NB4 (cell line): ENCODE measurements around the gene ZNF138.

Source experiments
- DNase-seq: peaks from one replicate; pipeline ENCODE4 v3.0.0; 2010; ENCODE audit warnings: low read depth
- H3K4me3 ChIP-seq: one replicate; pipeline ENCODE4 v1.5.1; 2011; ENCODE audit warnings: mild to moderate bottlenecking, low read depth, low read length, moderate library complexity
- MAX ChIP-seq: IDR thresholded peaks from 2 replicates; pipeline ENCODE4 v1.6.1; 2011; ENCODE audit warnings: low read depth, low read length
- MYC ChIP-seq: IDR thresholded peaks from 2 replicates; pipeline ENCODE4 v1.6.1; 2011; ENCODE audit warnings: low read depth, low read length
- POLR2A ChIP-seq: IDR thresholded peaks from 2 replicates; pipeline ENCODE4 v1.6.1; 2011; ENCODE audit warnings: mild to moderate bottlenecking; ENCODE audit not compliant: insufficient read length; ENCODE audit errors: extremely low read depth
- TF ChIP-seq, protein P1 (sequence below): IDR thresholded peaks from one replicate; pipeline ENCODE4 v1.5.1; 2012; ENCODE audit warnings: low read depth, low read length

ZNF138 gene

GRCh38 chr7:64868499-64868898 is 74.3 kb downstream of the ZNF138 start:
- no peak for DNase-seq
- TF ChIP-seq, protein P1, sequence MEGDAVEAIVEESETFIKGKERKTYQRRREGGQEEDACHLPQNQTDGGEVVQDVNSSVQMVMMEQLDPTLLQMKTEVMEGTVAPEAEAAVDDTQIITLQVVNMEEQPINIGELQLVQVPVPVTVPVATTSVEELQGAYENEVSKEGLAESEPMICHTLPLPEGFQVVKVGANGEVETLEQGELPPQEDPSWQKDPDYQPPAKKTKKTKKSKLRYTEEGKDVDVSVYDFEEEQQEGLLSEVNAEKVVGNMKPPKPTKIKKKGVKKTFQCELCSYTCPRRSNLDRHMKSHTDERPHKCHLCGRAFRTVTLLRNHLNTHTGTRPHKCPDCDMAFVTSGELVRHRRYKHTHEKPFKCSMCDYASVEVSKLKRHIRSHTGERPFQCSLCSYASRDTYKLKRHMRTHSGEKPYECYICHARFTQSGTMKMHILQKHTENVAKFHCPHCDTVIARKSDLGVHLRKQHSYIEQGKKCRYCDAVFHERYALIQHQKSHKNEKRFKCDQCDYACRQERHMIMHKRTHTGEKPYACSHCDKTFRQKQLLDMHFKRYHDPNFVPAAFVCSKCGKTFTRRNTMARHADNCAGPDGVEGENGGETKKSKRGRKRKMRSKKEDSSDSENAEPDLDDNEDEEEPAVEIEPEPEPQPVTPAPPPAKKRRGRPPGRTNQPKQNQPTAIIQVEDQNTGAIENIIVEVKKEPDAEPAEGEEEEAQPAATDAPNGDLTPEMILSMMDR = no peak
- TF ChIP-seq MAX (no peak), MYC (no peak), POLR2A (no peak)

DNA sequence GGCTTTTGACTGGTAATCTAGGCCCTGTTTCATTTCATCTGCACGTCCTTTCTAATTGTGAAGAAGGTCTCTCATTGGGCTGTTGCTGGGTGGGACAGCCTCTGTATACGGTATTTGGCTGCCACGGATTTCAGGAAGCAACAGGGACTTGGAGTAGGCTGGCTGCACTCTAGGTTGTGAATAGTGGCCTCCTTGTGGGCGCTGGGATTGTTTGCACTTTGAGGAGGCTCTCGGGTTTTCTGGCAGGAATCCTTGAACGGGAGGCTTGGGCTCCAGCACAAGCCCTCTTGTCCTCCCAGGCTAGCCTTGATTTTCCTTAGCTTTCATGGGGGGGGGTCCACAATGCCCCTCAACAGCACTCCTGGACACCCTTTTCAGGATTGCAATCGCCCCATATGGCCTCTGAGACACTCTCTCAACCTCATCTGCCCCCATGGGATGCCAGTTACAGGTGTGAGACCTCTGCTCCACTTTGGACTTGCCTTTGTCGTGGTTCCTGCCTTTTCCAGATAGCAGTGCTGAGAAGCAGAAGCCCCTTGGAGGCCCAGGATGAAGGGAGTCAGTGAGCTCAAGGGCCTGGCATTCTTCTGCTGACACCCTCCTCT is 75.0 kb downstream of the ZNF138 start:
- DNase-seq = no peak
- TF ChIP-seq, protein P1 = no peak
- TF ChIP-seq POLR2A = no peak
- no peak for TF ChIP-seq MAX
- TF ChIP-seq MYC = no peak
- H3K4me3 ChIP-seq = no peak overlapping the region

More at GRCh38 chr7:64868499-64868898, 74.3 kb downstream of the ZNF138 start:
- H3K4me3 ChIP-seq = no peak overlapping the region

DNA sequence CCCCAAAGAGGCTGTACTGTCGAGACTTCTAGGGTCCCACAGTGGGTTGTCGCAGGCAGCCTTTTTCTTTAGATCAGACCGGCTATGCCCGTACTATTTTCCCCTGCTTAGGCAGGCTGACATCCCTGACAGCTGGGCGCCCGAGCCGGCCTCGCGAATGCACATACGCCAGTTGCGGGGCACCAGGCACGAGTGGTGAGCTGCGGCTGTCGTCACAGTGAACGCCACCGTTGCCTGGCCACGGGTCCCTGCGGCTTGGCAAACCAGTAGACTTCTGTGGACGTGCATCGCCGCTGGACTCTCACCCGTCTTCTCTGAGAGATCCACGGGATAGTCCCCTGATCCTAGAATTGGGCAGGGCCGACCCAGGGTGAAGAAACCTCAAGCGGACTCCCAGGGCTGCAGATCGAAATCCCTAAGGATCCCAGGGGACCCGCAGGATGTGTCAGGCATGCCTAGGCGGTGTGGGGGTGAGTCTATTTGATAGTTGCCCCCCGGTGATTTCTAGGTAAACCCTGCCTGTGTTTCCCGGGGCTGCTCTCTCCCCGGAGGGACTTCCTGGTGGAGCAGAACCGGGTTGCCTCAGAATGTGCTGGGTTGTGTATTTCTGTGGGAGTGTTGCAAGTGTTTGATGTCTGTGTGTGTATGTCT is 75.8 kb downstream of the ZNF138 start:
- H3K4me3 ChIP-seq = no peak overlapping the region
- TF ChIP-seq POLR2A (no peak), MAX (no peak), MYC (no peak)
- TF ChIP-seq, protein P1 = no peak
- no peak for DNase-seq

DNA sequence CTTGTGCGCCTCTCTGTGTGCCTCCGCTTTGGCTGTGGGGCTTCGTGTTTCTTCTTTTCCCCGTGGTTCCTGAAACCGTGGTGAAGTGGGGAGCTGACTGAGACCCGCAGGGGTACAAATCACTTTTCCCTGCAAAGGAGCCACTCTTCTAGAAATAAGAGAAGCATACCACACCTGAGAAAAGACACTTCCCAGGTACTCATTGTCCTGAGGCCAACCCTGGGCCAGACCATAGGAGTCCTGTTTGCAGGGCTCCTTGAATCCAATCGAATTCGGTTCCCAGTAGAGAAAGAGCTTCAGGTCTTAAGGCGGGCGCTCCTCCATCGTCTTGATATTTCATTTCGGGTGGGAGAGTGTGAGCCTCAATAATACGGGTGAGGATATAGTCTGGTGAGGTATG is 76.4 kb downstream of the ZNF138 start:
- TF ChIP-seq POLR2A (no peak), MAX (no peak), MYC (no peak)
- TF ChIP-seq, protein P1 = no peak
- H3K4me3 ChIP-seq = no peak overlapping the region
- no peak for DNase-seq

- TF ChIP-seq MYC (no peak), POLR2A (no peak)
- no peak overlapping the region for H3K4me3 ChIP-seq
- no peak for DNase-seq
These were observed 77.5 kb downstream of the ZNF138 start for GRCh38 chr7:64871761-64872160.

DNA sequence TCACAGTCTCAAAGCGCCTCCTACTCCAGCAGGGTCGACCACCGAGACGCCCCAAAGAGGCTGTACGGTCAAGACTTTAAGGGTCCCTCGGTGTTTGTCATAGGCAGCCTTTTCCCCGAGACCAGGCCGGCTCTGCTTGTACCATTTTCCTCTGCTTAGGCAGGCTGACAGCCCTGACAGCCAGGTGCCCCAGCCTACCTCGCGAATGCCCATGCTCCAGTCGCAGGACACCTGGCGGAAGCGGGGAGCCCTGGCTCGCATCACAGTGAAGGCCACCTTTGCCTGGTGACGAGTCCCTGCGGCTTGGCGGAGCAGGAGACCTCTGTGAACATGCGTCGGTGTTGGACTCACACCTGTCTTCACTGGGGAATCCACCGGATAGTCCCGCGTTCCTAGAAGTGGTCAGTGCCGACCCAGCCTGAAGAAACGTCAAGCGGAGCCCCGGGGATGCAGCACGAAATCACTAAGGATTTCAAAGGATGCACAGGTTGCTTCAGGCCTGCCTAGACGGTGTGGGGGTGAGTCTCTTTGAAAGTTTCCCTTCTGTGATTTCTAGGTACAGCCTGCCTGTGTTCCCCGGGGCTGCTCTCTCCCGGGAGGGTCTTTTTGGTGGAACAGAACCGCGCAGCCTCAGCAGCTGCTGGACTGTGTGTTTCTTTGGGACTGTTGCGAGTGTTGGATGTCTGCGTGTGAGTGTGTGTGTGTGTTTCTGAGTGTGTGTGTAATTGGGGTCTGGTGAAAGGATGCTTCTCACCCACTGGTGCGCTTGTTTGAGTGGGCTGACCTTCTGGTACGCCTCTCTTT is 78.3 kb downstream of the ZNF138 start:
- H3K4me3 ChIP-seq = no peak overlapping the region
- DNase-seq = no peak
- TF ChIP-seq MAX (no peak), MYC (no peak), POLR2A (no peak)
- TF ChIP-seq, protein P1 = no peak
